ENCODE results near the gene OXGR1. TPM values are rescaled to one million over a fixed set of nuclear protein-coding genes. Genes with fewer than 3 reads are reported as not detected.
A peak's percentile ranks its signal among the peaks of the same experiment; 100 is the strongest.
"Not testable (repeated sequence)": the region's sequence is repeated elsewhere in the genome, so short reads cannot be mapped to it uniquely, and the experiment has no call there.

OXGR1 gene
- total RNA-seq, result not detected
- long read RNA-seq, result 0 reads

DNA sequence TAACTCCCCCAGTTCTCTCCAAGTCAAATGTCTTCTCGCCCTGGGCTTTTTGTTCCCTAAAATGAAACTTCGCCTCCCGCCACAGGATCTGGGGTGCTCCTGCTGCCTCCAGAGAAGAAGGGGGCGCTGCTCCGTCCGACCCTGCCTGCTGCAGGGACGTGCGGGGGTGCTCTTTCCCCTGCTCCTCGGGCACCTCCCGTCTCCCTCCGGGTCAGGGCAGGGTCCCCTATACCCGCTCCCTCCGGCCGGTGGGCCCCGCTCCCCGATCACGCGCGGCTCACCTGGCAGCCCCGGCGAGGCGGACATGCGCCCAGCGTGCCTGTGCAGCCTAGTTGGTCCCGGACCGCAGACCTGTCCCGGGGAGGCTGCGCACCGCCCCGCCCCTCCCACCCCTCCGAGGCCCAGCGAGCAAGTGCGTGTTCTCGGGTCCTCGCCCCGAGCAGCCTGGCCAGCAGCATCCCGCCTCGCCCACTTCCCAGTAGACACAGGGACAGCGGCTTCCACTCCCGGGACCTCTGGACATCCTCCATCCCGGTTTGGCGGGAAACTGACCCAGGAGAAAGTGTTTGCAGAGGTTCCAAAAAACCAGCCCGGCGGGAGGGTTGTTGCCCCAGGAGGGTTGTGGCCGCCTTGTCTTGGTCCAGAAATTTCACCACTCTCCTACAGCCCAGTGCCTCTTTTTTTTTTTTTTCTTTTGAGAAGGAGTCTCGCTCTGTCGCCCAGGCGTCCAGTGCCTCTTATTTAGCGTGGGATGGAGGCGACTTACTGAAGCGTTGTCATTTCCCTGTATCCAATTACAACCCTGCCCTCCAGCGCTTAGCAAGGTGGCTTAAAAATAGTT is at the start of gene OXGR1:
OXGR1 (minus strand) TSS at position 460 of the 841 bp plus-strand sequence. CDS start 6,717 bp downstream, outside the sequence.
- no peak for DNase-seq
- ATAC-seq (ENCODE audit: poor library complexity), result no peak
- intact Hi-C loops (cut with DNase I), result no loop called here

DNA sequence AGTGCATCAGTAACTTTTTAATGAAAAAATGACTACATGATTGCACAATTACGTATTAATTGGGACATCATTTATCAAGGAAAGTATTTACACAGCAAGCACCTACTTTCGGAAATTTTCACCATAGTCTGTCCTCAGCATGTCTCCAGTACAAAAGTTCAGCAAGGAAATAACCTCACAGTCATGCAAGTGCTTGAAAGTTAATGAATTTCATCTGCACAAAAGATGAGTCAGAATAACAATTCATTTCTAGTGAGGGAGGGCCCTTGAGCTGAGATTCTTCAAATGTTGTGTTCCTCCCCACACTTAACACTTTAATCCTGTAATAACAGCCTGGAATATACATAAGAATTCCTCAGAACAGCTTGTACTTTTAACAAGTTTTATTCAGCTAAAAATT is 49.0 kb upstream of the OXGR1 start:
- intact Hi-C loops (cut with DNase I), result no loop called here
- no peak for DNase-seq
- ATAC-seq (ENCODE audit: poor library complexity), result no peak

DNA sequence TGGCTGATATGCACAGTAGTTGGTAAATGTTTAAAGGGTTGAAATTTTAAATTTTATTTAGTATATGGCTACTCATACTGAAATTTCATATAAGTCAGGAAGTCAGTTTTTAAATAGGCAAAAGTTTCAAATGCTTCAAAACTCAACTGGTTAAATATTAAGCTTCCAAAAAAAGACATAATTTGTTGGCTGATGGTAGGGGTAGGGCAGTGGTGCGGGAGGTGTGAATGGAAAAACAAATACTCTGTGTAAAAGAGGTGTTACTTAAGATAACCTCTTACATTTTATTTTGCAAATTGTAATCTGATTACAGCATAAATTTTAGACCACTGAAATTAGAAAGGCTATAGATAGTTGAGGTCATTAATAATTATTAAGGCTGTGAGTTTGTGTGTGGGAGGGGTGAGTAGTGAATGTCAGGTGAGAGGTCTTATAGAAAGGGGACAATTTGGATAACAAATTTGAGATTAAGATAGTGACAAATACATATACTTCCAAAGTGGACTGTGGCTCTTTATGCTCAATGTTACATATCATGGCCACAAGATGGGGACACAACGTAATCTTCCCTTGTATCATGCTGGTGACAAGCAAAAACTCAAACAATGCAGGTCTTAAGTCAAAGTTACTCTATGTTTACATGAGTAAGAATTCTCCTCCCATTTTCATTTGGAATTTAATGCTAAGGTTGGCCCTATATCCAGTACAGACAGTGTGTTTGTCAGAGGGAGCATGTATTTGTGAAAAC is 36.6 kb upstream of the OXGR1 start:
- no peak for ATAC-seq (ENCODE audit: poor library complexity)
- intact Hi-C loops (cut with DNase I), result no loop called here

DNA sequence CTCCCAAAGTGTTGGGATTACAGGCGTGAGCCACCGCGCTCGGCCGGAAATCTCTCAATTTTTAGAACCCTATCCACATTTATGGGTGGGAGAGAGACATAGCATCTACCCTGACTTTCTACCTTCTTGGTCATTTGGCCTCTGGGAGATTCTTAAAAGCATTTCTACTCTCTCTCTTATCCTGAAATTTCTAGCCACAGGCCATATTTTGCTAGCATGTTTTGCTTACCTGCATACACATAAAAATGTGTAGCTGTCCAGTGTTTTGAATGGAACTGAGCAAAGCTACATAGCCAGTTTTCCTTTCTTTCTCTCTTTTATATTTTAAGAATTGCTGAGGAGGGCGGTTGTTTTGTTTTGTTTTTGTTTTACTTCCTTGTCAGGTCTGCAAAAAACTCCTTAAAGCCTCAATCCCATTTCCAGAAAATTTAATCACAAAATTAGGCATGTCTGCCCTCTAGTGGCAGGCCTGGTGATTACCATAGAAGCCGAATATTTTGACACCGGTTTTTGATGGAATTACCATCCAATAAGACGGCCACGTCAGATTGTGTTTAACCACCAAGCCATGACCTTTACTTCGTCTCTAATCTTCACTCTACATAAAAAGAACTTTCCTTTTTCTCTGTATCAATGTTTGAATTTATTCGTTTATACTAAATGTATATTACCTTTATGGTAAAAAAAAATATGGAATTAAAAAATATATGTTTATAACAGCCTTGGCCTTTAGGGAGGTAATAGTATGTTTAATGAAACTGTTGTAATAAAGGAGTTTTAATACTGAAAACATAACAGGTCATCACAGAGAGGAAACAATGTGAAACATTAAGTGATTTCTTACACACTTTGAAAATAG is 34.4 kb upstream of the OXGR1 start:
- ATAC-seq (ENCODE audit: poor library complexity) (peak; percentile 45), DNase-seq (no peak)
- intact Hi-C loops (cut with DNase I), result loop anchor here (10.0 kb wide), 1 partner anchor 346 kb away; no protein-coding TSS in a partner anchor

More for the DNA sequence above, 36.6 kb upstream of the OXGR1 start:
- no peak for DNase-seq

DNA sequence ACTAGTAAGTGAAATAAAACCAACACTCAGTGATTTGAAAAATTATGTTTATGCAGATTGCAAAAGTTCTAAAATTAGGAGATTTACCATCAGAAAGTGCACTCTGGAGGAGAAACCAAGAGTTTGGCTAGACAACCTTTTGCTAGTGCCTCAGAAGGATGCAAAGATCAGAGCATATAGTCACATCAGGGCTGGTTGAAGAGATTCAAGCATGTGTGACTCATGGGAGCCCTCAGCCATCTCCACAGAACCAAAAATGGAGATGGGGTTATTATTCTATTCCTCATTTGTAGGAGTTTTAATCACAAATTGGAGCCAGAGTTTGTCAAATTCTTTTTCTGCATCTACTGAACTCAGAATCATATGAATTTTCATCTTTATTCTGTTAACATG is 32.9 kb upstream of the OXGR1 start:
- intact Hi-C loops (cut with DNase I), result loop anchor here (10.0 kb wide), 1 partner anchor 348 kb away; no protein-coding TSS in a partner anchor
- no peak for DNase-seq
- ATAC-seq (ENCODE audit: poor library complexity), result no peak

DNA sequence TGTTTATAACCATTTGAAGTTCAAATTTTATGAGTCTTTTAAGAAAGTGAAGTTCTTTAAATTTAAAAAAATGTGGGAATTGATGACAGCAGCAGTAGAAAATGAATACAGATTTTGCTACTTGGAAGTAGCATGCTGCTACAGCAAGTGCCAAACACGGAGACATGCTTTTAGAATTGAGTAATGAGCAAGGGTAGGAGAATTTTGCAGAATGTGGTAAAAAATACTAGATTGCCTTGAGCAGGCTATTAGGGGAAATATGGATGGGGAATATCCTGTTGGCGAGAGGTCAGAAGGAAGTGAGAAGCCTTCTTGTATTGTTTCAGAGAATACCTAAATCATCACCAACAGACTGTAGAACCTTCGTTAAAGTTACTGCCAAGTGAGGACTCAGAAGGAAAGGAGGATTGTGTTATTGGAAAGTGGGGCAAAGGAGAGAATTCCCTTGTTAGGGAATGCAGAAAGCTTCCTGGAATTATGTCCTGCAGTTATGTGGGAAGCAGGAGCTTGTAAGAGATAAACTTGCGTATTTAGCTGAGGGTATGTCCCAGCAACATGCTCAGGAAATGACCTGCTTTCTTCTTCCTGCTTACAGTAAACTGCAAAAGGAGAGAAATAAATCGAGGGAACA is 32.4 kb upstream of the OXGR1 start:
- ATAC-seq (ENCODE audit: poor library complexity) (no peak), DNase-seq (no peak)
- intact Hi-C loops (cut with DNase I), result loop anchor here (10.0 kb wide), 1 partner anchor 348 kb away; no protein-coding TSS in a partner anchor

DNA sequence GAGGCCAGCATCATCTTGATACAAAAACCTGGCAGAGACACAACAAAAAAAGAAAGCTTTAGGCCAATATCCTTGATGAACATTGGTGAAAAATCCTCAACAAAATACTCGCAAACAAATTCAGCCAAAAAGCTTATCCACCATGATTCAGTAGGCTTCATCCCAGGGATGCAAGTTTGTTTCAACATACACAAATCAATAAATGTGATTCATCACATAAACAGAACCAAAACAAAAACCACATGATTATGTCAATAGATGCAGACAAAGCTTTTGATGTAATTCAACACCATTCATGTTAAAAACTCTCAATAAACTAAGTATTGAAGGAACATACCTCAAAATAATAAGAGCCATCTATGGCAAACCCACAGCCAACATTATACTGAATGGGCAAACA is 29.5 kb upstream of the OXGR1 start:
- intact Hi-C loops (cut with DNase I), result loop anchor here (10.0 kb wide), 1 partner anchor 351 kb away; no protein-coding TSS in a partner anchor
- not testable (repeated sequence) for ATAC-seq (ENCODE audit: poor library complexity); DNase-seq

DNA sequence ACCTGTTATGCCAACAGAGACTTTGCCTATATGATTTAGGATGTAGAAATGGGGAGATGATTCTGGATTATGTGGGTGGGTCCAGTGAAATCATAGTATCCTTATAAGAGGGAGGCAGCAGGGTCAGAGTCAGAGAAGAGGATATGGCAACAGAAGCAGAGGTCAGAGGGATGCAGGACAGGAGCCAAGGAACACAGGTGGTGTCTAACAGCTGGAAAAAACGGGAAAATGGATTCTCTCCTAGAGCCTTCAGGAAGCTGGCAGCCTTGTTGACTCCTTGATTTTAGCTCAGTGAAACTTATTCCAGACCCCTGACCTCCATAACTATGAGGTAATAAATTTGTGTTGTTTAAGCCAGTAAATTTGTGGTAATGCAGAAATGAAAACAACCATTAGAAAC is 28.8 kb upstream of the OXGR1 start:
- DNase-seq, result no peak
- intact Hi-C loops (cut with DNase I), result loop anchor here (10.0 kb wide), 1 partner anchor 352 kb away; no protein-coding TSS in a partner anchor
- ATAC-seq (ENCODE audit: poor library complexity), result no peak

DNA sequence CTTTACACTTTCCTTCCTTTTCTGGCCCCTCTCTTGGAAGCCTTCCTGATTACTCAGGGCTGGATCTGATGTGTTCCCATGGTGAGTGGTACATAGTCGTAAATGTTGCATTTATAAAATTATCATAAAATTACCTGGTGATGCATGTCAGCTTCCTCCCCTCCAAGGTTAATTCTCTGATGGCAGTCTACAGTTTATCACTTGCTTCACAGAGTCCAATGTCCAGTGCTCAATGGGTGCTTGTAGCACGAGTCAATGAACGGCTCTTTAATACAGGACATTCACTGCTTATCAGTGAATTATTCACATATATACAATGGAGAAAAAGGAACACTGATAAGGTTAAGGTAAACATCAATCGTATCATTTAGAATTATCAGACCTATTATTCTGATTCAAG is 27.0 kb upstream of the OXGR1 start:
- intact Hi-C loops (cut with DNase I), result loop anchor here (10.0 kb wide), 1 partner anchor 354 kb away; no protein-coding TSS in a partner anchor
- DNase-seq (no peak), ATAC-seq (ENCODE audit: poor library complexity) (no peak)

DNA sequence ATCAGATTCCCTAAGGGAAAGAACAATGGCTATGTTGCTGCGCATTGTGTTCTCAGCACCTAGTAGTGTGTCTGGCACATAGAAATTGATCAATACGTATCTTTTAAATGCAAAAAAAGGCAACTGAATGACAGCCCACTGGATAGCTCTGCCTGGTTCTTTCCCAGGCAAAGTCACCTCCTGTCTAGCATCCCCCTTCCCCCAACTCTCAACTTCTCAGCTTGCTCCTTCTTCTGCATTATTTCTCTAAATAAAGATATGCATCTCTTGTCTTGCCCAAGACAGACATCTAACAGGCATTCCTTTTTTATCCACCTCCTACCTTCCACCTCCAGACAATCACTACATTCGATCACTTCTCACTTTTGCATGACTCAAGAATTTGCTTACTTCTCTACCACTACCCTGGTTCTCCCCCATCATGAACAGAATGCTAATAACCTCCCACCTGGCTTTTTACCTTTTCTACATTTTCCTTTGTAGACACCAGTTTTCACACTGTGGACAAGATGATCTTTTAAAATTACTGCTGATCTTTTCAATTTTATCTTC is 26.5 kb upstream of the OXGR1 start:
- DNase-seq (no peak), ATAC-seq (ENCODE audit: poor library complexity) (no peak)
- intact Hi-C loops (cut with DNase I), result loop anchor here (10.0 kb wide), 1 partner anchor 354 kb away; no protein-coding TSS in a partner anchor

DNA sequence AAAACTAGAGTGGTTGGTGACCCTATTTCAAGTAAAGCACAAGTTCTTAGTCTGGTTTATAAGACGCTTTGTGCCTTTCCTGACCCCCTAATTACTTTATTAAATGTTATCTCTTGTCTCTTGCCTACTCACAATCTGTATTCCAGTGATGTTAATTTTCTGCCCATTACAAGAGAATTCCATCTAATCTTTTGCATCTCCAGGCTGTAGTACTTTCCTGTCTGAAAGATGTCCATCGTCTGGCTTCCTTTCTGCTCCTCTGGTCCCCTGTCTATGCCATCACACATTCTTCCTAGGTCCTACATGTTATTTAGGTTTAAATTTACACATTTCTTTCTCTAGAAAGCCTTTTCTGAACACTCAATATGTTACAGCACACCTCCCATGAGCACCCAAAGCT is 25.9 kb upstream of the OXGR1 start:
- ATAC-seq (ENCODE audit: poor library complexity) (no peak), DNase-seq (no peak)
- intact Hi-C loops (cut with DNase I), result loop anchor here (10.0 kb wide), 1 partner anchor 355 kb away; no protein-coding TSS in a partner anchor

DNA sequence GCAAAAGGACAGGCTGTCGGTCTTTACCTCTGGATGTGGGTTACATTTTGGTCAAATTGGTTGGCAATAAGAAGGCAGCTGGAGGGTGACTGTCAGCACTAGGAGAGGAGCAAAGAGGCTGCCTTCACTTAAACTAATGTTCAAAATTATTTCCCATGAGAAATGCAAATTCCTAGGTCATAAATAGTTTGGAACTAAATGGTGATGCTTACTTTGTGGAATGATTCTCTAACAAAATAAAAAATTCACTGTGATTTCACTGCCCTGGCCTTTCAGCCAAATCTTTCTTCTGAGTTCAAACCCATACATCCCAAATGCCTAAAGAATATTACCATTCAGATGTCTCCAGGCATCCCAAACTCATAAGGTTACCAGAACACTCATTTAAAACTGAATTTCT is 25.0 kb upstream of the OXGR1 start:
- ATAC-seq (ENCODE audit: poor library complexity) (no peak), DNase-seq (no peak)
- intact Hi-C loops (cut with DNase I), result no loop called here

DNA sequence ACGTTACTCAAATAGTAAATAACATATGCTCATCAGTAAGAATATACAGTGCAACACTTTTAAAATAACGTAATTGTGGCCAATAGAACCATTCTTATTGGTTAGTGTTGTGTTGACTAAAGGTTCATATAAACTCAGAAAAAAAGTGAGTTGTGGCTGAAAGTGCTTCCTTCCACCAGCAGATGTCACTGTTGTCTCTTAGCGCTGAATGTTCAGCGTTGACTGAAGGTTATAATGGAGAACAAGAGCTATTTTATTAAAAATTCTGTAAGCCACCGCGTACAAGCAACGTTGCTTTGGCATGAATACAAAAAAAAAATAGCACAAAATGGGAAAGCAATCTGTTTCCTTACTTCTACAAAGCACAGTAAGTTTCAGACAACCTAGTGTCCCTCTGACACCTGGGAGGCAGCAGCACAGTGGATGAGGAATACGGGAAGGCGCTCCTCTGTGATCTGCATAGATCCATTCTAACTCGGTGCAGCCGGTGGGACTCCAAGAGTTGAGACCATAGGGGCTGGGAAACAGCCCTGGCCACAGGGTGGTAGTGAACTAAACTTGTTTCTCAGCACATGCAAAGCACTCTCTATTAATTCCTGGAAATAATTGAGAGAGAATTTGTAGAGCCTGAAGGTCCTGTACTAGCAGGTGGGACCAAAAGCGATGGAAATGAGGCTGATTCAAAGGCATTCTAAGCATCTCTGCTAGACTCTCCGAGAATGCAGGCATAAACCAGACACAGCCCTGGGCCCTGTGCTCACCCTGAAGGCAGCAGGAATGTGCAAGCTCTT is 23.9 kb upstream of the OXGR1 start:
- ATAC-seq (ENCODE audit: poor library complexity), result peak; percentile 79
- no peak for DNase-seq
- intact Hi-C loops (cut with DNase I), result no loop called here

DNA sequence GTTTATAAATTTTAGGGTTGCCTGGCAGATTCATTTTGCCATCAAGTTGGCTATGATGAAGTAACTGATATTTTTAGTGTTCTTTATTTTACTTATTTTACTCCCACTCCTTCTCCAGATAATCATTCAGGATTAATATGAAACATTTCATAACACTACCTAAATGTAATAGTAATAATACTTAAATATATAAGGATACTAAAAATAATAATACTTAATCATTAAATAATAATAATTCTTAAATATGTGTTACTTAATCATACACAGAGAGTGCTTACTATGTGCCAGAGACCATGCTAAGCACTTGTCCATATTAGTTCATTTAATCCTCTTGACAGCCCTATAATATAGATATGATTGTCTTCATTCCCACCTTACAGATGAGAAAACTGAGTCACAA is 23.0 kb upstream of the OXGR1 start:
- ATAC-seq (ENCODE audit: poor library complexity), result no peak
- DNase-seq, result no peak
- intact Hi-C loops (cut with DNase I), result no loop called here

DNA sequence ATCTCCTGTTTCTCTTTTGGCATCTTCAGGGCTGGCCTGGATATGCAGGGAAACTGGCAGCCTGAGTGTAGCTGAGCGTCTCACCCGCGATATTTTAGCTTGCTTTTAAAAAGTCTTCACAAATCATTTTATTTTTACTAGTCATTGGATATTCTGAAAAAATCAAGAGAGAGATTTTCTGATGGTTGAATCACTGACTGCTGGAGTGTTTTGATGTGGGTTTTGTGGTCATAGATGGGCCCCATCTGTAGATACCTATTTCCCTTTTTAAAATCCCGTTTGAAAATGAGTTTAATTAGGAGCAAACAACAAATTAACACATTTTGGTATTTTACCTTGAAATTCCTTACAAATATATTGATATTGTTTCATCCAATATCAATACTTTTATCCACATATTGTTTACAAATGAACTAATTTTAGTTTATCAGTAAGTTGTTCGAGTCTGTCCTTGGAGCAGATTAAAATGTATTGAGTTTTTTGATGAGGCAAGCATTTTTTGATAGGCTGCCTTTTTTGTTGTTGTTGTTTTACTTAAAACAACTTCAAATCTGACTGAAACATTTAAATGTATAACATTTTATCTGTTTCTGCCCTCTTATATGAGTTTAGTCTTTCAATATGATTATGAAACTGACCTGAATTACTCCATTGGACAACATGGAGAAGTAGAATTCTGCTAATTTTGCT is 21.5 kb upstream of the OXGR1 start:
- no peak for ATAC-seq (ENCODE audit: poor library complexity)
- DNase-seq, result no peak
- intact Hi-C loops (cut with DNase I), result no loop called here

DNA sequence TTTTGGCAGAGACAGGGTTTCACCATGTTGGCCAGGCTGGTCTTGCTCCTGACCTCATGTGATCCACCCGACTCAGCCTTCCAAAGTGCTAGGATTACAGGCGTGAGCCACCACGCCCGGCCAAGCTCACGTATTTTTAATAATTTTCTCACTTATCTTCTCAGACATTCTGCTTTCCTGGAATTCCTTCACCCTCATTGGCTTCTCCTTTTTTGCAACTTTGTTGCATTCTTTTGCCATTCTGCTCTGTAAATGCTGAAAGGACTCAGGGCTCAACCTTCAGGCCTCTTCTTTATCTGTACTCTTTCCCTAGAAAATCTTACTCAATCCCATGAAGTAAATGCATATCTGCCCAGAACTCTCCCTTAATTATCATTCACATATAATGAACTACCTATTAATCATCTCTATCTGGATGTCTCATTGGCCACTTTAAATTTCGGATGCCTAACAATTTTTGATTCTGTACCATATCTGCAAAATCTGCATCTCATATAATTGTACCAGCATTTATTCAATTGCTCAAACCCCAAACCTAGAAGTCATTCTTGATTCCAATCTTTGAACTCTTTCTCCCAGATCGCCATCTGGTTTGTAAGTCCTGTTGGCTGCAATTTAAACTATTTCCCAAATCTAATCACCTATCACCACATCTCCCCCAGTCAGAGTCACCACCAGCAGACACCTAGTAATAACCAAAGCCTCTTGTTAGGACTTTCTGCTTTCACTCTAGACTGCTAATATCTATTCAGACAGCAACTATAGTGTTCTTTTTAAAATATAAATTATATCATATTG is 18.2 kb upstream of the OXGR1 start:
- intact Hi-C loops (cut with DNase I), result no loop called here
- DNase-seq (no peak), ATAC-seq (ENCODE audit: poor library complexity) (no peak)
